ENCODE data around the gene GALNT10.

Gene GALNT10

GRCh38 chr5:154313360-154314017, 123.0 kb downstream of the GALNT10 start:
- DNase-seq, result no peak
- intact Hi-C loops (cut with DNase I), result no loop called here

DNA sequence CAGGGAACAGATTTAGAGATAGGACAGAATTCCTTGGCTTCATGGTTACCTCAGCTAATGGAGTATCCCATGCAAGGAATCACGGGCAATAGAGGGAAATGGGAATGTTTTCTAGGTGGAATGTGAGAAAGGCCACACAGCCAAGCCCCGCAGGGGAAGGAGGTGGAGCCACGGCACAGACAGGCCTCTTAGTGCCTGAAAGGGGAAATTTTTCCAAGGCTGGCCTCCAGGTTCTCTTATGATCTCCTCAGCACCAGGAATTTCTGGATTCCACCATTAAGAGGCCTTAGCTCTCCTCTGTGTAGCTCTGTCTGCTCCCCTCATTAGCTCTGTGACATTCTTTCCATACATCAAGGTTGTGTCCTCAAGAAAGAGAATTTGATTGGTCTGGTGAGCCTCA, 124.7 kb downstream of the GALNT10 start:
- no peak for DNase-seq
- intact Hi-C loops (cut with DNase I), result no loop called here

GRCh38 chr5:154315756-154316155, 125.2 kb downstream of the GALNT10 start:
- intact Hi-C loops (cut with DNase I), result no loop called here
- no peak for DNase-seq

- intact Hi-C loops (cut with DNase I), result no loop called here
- DNase-seq, result no peak
Observed at GRCh38 chr5:154316223-154316935, 125.8 kb downstream of the GALNT10 start.

DNA sequence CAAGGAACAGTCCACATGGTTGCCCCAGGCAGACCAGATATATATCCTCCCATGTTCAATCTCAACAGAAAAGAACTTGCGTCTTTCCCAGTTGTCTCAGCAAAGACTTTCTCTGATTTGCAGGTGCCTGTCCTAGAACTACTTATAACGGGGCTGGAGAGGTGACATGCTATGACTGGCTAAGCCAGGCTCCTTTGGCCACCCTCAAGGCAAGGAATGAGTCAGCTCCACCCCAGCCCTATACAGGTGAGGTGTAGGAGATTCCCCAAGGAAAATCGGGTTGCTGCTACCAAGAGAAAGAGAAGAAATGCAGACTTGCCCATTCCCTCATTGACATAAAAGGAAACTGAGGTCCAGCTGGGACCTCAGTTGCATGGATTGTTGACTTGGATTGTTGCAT, 127.4 kb downstream of the GALNT10 start:
- no peak for DNase-seq
- intact Hi-C loops (cut with DNase I), result no loop called here

DNA sequence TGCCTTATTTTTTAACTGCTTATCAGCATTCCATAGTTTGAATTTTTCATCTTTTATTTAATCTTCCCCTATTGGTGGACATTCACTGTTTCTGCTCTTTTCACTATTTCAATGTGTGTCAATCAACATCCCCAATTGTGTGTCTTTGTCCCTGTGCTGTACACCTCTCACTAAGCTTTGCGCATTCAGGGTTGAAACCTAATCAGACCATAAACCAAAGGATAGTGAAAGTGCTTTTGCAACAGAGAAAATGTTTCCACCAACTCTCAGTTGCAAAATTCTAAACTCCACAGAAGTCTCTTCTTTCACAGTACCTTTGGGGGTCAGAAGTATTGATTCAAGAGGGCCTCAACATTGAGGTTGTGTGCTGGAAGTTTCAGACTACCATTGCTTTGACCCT, 128.2 kb downstream of the GALNT10 start:
- intact Hi-C loops (cut with DNase I), result no loop called here
- no peak for DNase-seq

- DNase-seq, result no peak
- intact Hi-C loops (cut with DNase I), result no loop called here
Observed at GRCh38 chr5:154319736-154320135, 129.2 kb downstream of the GALNT10 start.

DNA sequence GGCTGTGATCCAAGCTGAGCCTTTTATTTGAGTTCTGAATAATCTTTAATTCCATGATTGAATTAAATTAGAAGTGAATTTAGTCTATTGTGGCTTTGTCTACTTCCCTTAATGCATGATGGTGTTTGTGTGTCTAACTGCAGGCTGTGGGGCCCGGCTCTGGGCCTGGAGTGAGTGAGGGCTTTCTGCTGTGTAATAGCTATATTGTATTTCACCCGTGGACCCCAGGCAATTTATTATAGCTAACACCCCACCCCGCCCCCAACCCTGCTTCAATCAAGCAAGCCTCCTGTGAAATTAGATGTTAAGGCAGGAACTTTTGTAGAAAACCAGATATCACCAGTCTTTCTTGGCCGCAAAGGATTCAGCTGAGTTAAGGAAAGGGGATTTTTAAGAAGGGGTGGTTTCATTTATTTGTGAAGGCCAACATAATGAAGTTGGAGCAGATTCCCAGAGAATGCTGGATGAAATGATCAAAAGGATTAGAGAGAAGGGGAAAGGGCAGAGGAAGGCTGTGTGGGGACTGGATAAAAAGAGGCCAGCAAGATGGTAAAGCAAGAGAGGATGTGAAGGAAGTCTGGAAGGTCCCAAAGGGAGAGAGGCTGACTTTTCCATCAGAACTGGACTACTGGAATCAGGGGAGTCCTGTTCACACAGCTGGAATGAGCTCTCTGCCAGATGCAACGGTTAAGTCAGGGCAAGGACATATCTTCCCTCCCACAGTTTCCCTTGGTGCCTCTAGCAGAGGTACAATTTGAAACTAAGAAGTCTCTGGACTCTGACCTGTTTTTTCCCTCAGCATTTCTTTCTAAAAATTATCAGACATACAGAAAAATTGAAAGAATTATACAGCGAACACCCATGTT, 129.9 kb downstream of the GALNT10 start:
- intact Hi-C loops (cut with DNase I), result no loop called here
- DNase-seq, result no peak

DNA sequence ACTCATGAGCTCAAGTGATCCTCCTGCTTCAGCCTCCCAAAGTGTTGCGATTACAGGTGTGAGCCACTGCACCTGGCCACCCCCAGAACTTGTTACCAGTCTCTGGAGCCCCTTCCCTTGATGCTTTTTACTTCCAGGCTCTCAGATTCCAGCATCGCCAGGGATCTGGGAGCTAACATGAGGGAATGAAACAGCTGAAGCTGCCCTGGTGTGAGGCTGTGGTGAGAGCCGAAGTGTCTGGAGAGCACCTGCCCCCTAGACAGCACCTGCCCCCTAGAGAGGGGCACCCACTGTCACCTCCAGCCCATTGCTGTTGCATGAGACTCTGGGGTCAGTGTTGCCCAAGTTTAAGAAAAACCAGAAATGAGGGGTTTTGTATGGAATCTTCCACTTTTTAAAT, 131.0 kb downstream of the GALNT10 start:
- DNase-seq, result no peak
- intact Hi-C loops (cut with DNase I), result no loop called here

DNA sequence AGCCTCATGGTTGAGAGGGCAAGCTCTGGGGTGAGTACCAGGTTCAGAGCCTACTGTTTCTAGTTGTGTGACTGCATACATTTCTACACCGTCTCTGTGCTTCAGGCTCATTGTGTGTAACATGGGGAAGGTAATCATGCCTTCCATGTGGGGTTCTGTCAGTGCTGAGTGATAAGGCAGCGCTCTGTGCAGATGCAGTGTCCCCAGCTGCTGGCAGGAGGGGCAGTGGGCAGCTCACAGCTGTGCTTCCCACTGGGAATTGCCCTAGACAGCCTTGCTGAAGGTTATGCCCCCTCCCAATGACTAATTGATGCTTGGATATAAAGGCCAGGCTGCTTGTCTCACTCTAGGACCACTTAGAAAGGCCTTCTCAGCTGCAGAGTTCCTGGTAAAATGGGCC, 133.5 kb downstream of the GALNT10 start:
- no peak for DNase-seq
- intact Hi-C loops (cut with DNase I), result no loop called here

- no peak for DNase-seq
- intact Hi-C loops (cut with DNase I), result no loop called here
Observed at GRCh38 chr5:154325566-154325965, 135.0 kb downstream of the GALNT10 start.

DNA sequence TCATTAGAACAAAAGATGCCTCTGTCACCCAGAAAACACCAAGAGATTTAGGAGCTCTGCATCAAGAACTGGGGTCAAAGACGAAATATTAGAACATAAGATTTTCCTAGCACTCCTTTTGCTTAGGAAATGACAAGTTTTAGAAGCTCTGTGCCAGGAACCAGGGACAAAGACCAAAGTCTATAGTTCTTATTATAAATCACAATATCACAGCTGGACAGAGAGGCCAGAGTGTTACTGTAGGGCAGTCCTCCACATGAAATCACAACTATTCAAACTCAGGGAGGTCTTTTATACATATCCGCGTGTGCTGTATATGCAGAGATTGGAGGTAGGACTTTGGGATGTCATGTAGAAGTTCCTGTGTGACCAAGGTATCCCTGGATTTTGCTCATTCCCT, 138.5 kb downstream of the GALNT10 start:
- intact Hi-C loops (cut with DNase I), result no loop called here
- DNase-seq, result no peak

- intact Hi-C loops (cut with DNase I), result no loop called here
- DNase-seq, result no peak
Observed at GRCh38 chr5:154329519-154330040, 139.0 kb downstream of the GALNT10 start.

GRCh38 chr5:154330097-154330667, 139.6 kb downstream of the GALNT10 start:
- DNase-seq, result no peak
- intact Hi-C loops (cut with DNase I), result no loop called here

- intact Hi-C loops (cut with DNase I), result no loop called here
- DNase-seq, result no peak
Observed at GRCh38 chr5:154331232-154331631, 140.7 kb downstream of the GALNT10 start.

DNA sequence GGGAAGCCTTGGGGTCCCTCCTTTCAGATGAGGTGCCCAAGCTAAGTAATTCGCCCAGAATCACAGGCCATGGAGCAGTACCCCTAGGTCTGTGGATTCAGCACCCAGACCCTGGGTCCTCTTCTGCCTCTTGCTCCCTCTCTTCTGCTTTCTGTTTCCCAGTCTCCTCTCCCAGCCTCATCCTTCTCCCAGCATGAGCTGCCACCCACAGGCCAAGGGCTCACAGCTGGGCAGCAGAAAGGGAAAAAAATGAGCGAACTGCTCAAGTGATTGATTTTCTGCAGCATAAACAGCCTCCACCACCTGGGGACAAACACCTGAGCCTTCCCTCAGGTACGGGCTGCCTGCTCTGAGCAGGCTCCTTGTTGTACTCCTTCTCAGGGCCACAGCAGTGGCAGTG, 141.4 kb downstream of the GALNT10 start:
- intact Hi-C loops (cut with DNase I), result no loop called here
- DNase-seq, result no peak

- intact Hi-C loops (cut with DNase I), result no loop called here
- no peak for DNase-seq
Observed at GRCh38 chr5:154332451-154332850, 141.9 kb downstream of the GALNT10 start.

DNA sequence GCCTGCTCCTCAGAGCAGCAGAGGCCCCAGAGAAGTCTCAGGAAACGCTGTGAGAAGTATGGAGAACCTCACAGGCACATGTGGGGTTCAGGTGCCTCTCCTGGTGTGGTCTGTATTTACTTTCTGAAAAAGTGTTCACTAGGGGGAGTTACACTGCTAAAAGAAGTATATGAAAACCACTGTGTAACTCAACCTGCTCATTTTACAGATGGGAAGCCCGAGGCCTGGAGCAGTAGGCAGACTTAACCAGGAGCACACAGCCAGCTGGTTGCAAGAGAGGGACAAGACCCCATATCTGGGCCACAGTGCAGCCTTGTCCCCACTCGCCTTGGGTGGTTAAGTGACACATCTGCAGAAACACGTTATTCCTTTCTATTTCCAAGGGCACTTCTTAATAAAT, 142.5 kb downstream of the GALNT10 start:
- DNase-seq, result no peak
- intact Hi-C loops (cut with DNase I), result no loop called here

DNA sequence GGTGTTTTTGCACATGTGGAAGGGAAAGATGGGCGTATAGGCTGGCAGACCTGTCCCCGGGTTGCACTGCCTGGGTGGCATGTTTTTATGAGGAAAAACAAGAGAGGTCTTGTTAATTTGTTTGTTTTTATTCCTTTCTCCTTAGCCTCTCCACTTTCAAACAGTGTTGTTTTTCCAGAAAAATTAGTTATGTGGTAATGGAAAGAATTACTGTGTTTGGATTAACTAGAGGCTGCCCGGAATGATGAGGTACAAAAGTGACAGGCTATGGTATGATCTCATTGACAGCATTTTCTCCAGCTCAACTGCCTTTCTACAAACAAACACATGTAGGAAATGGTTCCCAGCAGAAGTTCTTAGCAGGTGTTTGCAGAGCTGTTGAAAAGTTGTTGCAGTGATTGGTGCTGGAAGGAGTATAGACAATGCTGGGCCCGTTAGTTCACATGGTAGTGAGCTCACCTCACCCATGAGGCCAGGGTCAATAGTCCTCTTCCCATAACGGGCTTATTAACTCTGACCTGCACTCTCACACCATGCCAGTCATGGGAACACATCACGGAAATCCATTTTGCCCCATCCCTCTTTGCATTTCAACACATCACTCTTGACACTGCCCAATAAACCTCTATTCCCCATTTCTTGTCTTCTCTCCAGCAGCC, 144.0 kb downstream of the GALNT10 start:
- intact Hi-C loops (cut with DNase I), result no loop called here
- no peak for DNase-seq

DNA sequence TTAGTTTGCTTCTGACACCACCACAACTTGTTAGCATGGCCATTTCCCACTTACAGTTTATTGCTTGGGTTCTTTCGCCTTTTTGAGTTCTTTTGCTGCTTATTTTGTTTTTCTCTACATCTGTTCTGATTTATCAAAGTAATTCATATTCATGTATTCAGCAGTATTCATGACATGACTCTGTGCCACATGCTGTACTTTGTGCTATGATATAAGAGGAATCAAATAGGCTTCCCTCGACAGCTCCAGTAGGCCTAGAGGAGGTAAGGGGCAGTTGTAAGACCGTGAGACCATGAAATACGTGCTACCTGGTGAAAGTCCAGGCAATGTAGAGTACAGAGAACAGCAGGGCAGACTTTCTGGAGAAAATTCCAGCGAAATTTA, 144.5 kb downstream of the GALNT10 start:
- intact Hi-C loops (cut with DNase I), result no loop called here
- DNase-seq, result no peak

Measured in posterior cingulate gyrus (tissue), 11 donors.